ENCODE data around the gene GRAMD1B. TPM values are rescaled to one million over a fixed set of nuclear protein-coding genes. Genes with fewer than 3 reads are reported as not detected.

The GRAMD1B gene
- total and polyA plus RNA-seq, 5 experiments from 2014 or later: 0.76 to 10.7 (median 1.3) TPM

DNA sequence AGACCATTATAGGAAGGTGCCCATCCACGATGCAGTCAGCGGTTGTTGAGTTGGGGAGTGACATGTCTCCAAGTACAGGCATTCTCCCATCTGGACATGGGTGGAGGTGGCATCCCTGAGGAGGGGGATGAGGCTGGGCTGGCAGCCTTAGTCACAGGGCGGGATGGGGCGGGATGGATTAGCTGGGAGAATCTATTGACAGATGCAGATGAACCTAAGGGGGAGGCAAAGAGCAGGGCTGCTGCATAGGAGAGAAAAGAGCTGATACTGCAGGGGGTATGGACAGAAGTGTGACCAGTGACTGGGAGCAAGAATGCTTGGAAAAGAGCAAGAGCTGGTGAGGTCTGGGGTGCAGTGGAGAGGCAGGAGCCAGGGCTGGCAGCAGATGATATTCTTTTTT lies 181.6 kb downstream of the GRAMD1B start:
- Mint-ChIP-seq H3K4me3 (no peak overlapping the region), H3K36me3 (peaks cover 0 to 37% (median 9%) of the 10 kb centered on the region in 3 donors), H3K9me3 (no peaks in the 10 kb centered on the region), H3K4me1 (no peaks in the 10 kb centered on the region), H3K27me3 (no peaks in the 10 kb centered on the region), H3K27ac (peak overlapping the region in 1 of 10 donors; percentile 26)
- ATAC-seq: no peak
- no peak for DNase-seq
- POLR2A ChIA-PET: no interaction called here

DNA sequence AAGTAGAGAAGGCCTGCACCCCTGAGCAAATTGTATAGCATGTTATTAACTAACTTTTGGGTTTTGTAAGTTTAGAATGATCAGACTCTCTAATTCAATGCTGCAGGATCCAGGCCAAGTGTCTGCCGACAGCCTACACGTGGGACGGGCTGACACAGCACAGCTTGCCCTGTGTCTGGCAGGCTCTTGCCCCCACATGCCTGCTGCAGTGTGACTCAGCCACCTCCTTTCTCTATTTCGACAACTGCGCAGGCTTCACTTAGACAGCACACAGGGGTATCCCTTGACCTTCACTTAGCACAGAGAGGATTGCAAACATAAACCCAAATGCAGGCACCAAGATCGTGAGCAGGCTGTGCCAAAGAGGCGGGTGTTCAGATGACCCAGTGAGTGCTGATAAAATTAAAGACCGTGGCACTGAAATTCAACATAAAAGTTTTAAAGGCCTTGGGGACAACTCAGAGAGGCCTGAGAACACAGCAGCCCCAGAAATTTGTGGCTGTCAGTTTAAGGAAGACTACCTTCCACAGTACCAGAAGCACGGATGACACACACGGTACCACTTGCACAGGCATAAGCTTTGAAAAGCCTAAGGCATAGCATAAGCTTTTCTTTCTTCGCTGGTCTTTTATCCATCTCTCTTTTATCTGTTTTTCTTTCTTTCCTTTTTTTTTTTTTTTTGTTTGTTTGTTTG lies 186.6 kb downstream of the GRAMD1B start:
- Mint-ChIP-seq H3K4me3 (no peak overlapping the region), H3K27ac (no peak overlapping the region), H3K4me1 (no peaks in the 10 kb centered on the region), H3K27me3 (no peaks in the 10 kb centered on the region), H3K9me3 (no peaks in the 10 kb centered on the region), H3K36me3 (peaks cover 0 to 33% (median 9%) of the 10 kb centered on the region in 3 donors)
- DNase-seq: no peak
- ATAC-seq: no peak
- POLR2A ChIA-PET: interaction anchor here (0.6 kb wide), 1 partner anchor 10 kb away, joined by 4 read pairs; no protein-coding TSS in a partner anchor

DNA sequence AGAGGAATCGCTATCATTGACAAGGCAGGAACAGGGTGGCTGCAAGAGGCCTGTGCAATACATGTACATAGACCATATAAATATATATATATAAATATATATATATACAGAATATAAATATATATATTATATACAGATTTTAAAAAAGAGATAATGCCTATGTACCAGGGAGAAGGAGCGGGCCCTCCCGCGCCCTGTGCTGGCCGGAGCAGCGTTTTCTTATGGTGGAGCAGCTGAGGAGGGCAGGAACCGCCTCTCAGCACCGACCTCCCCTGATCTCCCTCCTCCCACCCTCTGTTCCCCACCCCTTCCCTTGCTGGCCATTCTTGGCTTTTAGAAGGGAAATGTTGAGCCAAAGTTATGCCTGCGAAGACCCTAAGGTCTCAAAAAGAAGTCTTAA lies 192.5 kb downstream of the GRAMD1B start:
- H3K27me3 Mint-ChIP-seq: no peaks in the 10 kb centered on the region
- ATAC-seq: no peak
- POLR2A ChIA-PET: no interaction called here
- H3K36me3 Mint-ChIP-seq: peaks cover 0 to 23% (median 0%) of the 10 kb centered on the region in 3 donors
- H3K9me3 Mint-ChIP-seq: no peaks in the 10 kb centered on the region
- H3K4me1 Mint-ChIP-seq: no peaks in the 10 kb centered on the region
- H3K4me3 Mint-ChIP-seq: no peak overlapping the region
- H3K27ac Mint-ChIP-seq: no peak overlapping the region
- DNase-seq: no peak

DNA sequence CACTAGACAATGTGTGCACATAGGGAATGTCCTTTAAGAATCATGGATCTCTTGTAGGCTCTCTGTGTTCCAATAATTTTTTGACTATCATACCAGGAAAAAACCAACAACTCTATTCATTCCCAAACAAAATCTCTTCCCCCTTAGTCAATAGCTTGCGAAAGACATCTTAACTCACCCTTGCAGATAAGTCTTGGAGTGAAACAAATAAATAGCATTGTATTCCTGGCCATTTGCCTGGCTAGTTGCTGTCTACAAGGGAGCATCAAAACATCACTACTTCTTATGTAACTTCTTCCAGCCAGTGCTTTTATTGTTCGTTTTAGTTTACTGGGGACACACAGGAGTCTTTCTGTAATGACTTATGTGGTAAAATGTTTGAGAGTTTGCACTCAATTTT lies 194.9 kb downstream of the GRAMD1B start:
- Mint-ChIP-seq H3K27ac (no peak overlapping the region), H3K4me1 (no peaks in the 10 kb centered on the region), H3K36me3 (peaks cover 0 to 15% (median 0%) of the 10 kb centered on the region in 3 donors), H3K27me3 (peaks cover 0 to 6% (median 2%) of the 10 kb centered on the region in 5 donors), H3K9me3 (no peaks in the 10 kb centered on the region), H3K4me3 (no peak overlapping the region)
- ATAC-seq (no peak), DNase-seq (no peak)
- POLR2A ChIA-PET: no interaction called here

GRCh38 chr11:123628936-123629683 lies 199.0 kb downstream of the GRAMD1B start:
- Mint-ChIP-seq H3K36me3 (no peaks in the 10 kb centered on the region), H3K27me3 (peaks cover 3 to 23% (median 11%) of the 10 kb centered on the region in 5 donors), H3K9me3 (no peaks in the 10 kb centered on the region), H3K27ac (no peak overlapping the region), H3K4me1 (no peaks in the 10 kb centered on the region), H3K4me3 (no peak overlapping the region)
- POLR2A ChIA-PET: no interaction called here
- no peak for ATAC-seq
- no peak for DNase-seq

GRCh38 chr11:123630126-123630608 lies 200.1 kb downstream of the GRAMD1B start:
- no peaks in the 10 kb centered on the region for H3K36me3 Mint-ChIP-seq
- no peaks in the 10 kb centered on the region for H3K9me3 Mint-ChIP-seq
- H3K4me1 Mint-ChIP-seq: no peaks in the 10 kb centered on the region
- DNase-seq (no peak), ATAC-seq (no peak)
- H3K27ac Mint-ChIP-seq: no peak overlapping the region
- H3K27me3 Mint-ChIP-seq: peaks cover 7 to 25% (median 17%) of the 10 kb centered on the region in 5 donors
- POLR2A ChIA-PET: no interaction called here
- no peak overlapping the region for H3K4me3 Mint-ChIP-seq

- ATAC-seq (no peak), DNase-seq (no peak)
- Mint-ChIP-seq H3K4me3 (no peak overlapping the region), H3K4me1 (peaks cover 0 to 5% (median 2%) of the 10 kb centered on the region in 4 donors), H3K36me3 (no peaks in the 10 kb centered on the region), H3K27ac (peak overlapping the region in 1 of 10 donors; percentile 49), H3K9me3 (no peaks in the 10 kb centered on the region), H3K27me3 (peaks cover 13 to 68% (median 29%) of the 10 kb centered on the region in 5 donors)
- POLR2A ChIA-PET: no interaction called here
Measured at GRCh38 chr11:123640029-123640428, 210.0 kb downstream of the GRAMD1B start.

- Mint-ChIP-seq H3K27me3 (peaks cover 13 to 70% (median 32%) of the 10 kb centered on the region in 5 donors), H3K9me3 (no peaks in the 10 kb centered on the region)
Measured at GRCh38 chr11:123640677-123641494, 210.8 kb downstream of the GRAMD1B start.

GRCh38 chr11:123641495-123641840 lies 211.4 kb downstream of the GRAMD1B start:
- no peaks in the 10 kb centered on the region for H3K36me3 Mint-ChIP-seq
- no peaks in the 10 kb centered on the region for H3K9me3 Mint-ChIP-seq
- H3K4me3 Mint-ChIP-seq: no peak overlapping the region
- no peak for DNase-seq
- POLR2A ChIA-PET: no interaction called here
- no peak for ATAC-seq
- H3K27ac Mint-ChIP-seq: peak overlapping the region in 2 of 10 donors; percentile 11 to 69
- peaks cover 0 to 5% (median 2%) of the 10 kb centered on the region in 4 donors for H3K4me1 Mint-ChIP-seq
- H3K27me3 Mint-ChIP-seq: peaks cover 16 to 73% (median 37%) of the 10 kb centered on the region in 5 donors

More at GRCh38 chr11:123640677-123641494, 210.8 kb downstream of the GRAMD1B start:
- peak overlapping the region in 2 of 10 donors; percentile 11 to 69 for H3K27ac Mint-ChIP-seq
- DNase-seq (peak; percentile 17 to 75 (median 56)), ATAC-seq (peak; percentile 72 to 86)
- peaks cover 0 to 5% (median 2%) of the 10 kb centered on the region in 4 donors for H3K4me1 Mint-ChIP-seq
- no peaks in the 10 kb centered on the region for H3K36me3 Mint-ChIP-seq
- H3K4me3 Mint-ChIP-seq: no peak overlapping the region
- POLR2A ChIA-PET: no interaction called here

GRCh38 chr11:123642435-123642834 lies 212.4 kb downstream of the GRAMD1B start:
- ATAC-seq (no peak), DNase-seq (no peak)
- peaks cover 15 to 70% (median 38%) of the 10 kb centered on the region in 5 donors for H3K27me3 Mint-ChIP-seq
- peaks cover 0 to 5% (median 2%) of the 10 kb centered on the region in 4 donors for H3K4me1 Mint-ChIP-seq
- H3K36me3 Mint-ChIP-seq: no peaks in the 10 kb centered on the region
- no peak overlapping the region for H3K27ac Mint-ChIP-seq
- POLR2A ChIA-PET: no interaction called here
- H3K9me3 Mint-ChIP-seq: no peaks in the 10 kb centered on the region
- no peak overlapping the region for H3K4me3 Mint-ChIP-seq

DNA sequence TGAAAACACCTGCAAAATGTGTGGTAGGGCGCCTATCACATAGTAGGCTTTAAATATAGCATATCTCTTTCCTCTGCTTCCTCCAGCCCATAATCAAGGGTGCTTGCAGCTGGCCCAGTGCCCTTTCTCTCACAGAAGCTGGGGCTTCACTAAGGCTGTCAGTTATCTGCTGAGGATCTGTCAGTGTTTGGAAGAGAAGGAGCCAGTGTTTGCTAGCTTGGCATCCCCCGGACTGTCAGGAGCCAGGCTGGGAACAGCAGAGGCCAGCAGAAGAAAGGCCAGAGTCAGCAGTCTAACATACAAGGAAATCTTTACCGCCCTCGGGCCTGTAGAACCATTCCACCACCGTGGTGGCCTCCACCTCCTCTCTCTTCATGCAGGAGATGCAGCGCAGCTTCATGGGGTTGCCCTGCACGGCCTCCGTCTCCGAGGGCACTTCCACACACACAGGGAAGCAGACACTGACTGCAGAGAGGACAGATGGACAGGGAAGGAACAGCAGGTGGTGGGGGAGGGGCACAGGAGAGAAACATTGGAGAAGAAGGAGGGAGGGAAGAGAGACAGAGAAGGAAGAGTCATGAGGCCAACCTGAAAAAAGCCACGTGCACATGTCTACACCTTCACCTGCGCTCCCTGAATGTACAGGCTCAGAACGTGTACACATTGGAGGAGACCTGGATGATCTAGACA lies 215.4 kb downstream of the GRAMD1B start:
- no peak for ATAC-seq
- Mint-ChIP-seq H3K4me3 (no peak overlapping the region), H3K4me1 (peaks cover 0 to 5% (median 2%) of the 10 kb centered on the region in 4 donors), H3K9me3 (no peaks in the 10 kb centered on the region), H3K27ac (peak overlapping the region in 1 of 10 donors; percentile 66), H3K27me3 (peaks cover 13 to 44% (median 24%) of the 10 kb centered on the region in 5 donors), H3K36me3 (no peaks in the 10 kb centered on the region)
- no peak for DNase-seq
- POLR2A ChIA-PET: no interaction called here

GRCh38 chr11:123650901-123651300 lies 220.8 kb downstream of the GRAMD1B start:
- H3K27me3 Mint-ChIP-seq: peaks cover 30 to 55% (median 48%) of the 10 kb centered on the region in 5 donors
- peaks cover 0 to 4% (median 0%) of the 10 kb centered on the region in 9 donors for H3K9me3 Mint-ChIP-seq
- DNase-seq (no peak), ATAC-seq (no peak)
- H3K4me1 Mint-ChIP-seq: peaks cover 0 to 11% (median 6%) of the 10 kb centered on the region in 4 donors
- POLR2A ChIA-PET: no interaction called here
- peaks cover 0 to 4% (median under 1%) of the 10 kb centered on the region in 3 donors for H3K36me3 Mint-ChIP-seq
- H3K4me3 Mint-ChIP-seq: no peak overlapping the region
- H3K27ac Mint-ChIP-seq: no peak overlapping the region

Data from naive thymus-derived CD8-positive, alpha-beta T cell (primary cell).